GM12865 (cell line): ENCODE data around the gene CA10.

Experiments
- DNase-seq: peaks from one replicate; pipeline ENCODE4 v3.0.0; 2010; ENCODE audit warnings: low read depth
- H3K4me3 ChIP-seq: 2 replicates; pipeline ENCODE4 v1.5.1; 2011; ENCODE audit warnings: mild to moderate bottlenecking, low read depth, low read length, control low read depth
- TF ChIP-seq, protein P1 (sequence below): IDR thresholded peaks from 2 replicates; pipeline ENCODE4 v1.5.1; 2011; ENCODE audit warnings: low read length, control low read depth, low read depth, inconsistent platforms; ENCODE audit not compliant: insufficient read depth; ENCODE audit errors: missing control alignments

CA10 gene

DNA sequence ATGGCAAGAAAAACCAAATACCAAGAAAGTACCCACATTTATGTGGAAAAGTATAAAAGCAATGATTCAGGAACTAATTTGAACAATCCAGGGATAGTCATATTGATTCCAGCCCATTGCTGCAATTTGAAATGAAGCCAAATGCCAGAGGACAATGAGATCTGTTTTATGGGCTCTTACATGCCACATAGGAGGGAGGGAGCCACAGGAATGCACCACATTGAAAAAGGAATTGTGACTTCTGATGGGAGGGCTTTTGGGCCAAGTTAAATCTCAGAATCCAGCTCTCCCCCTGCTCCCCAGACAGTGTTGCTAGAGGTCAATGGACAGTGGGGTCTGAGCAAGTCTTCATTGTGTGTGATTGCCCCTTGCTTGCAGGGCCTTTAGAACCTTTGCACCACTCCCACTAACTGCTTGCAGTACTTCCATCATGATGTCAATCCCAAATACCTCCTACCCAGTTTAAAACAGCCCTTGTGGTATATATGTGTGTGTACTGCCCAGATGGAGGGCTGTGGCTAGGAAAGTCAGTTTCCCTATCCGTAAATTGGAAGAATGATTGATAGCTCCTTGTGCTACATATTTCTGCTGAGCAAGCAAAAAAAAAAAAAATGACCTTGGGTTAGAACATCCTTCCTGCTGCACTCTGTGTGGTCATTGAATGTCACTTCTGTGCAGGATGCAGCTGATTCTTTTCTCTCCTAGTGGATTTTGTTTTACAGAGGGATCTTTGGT, 491.4 kb downstream of the CA10 start:
- DNase-seq, result no peak
- no peak overlapping the region for H3K4me3 ChIP-seq
- TF ChIP-seq, protein P1, sequence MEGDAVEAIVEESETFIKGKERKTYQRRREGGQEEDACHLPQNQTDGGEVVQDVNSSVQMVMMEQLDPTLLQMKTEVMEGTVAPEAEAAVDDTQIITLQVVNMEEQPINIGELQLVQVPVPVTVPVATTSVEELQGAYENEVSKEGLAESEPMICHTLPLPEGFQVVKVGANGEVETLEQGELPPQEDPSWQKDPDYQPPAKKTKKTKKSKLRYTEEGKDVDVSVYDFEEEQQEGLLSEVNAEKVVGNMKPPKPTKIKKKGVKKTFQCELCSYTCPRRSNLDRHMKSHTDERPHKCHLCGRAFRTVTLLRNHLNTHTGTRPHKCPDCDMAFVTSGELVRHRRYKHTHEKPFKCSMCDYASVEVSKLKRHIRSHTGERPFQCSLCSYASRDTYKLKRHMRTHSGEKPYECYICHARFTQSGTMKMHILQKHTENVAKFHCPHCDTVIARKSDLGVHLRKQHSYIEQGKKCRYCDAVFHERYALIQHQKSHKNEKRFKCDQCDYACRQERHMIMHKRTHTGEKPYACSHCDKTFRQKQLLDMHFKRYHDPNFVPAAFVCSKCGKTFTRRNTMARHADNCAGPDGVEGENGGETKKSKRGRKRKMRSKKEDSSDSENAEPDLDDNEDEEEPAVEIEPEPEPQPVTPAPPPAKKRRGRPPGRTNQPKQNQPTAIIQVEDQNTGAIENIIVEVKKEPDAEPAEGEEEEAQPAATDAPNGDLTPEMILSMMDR, result no peak

DNA sequence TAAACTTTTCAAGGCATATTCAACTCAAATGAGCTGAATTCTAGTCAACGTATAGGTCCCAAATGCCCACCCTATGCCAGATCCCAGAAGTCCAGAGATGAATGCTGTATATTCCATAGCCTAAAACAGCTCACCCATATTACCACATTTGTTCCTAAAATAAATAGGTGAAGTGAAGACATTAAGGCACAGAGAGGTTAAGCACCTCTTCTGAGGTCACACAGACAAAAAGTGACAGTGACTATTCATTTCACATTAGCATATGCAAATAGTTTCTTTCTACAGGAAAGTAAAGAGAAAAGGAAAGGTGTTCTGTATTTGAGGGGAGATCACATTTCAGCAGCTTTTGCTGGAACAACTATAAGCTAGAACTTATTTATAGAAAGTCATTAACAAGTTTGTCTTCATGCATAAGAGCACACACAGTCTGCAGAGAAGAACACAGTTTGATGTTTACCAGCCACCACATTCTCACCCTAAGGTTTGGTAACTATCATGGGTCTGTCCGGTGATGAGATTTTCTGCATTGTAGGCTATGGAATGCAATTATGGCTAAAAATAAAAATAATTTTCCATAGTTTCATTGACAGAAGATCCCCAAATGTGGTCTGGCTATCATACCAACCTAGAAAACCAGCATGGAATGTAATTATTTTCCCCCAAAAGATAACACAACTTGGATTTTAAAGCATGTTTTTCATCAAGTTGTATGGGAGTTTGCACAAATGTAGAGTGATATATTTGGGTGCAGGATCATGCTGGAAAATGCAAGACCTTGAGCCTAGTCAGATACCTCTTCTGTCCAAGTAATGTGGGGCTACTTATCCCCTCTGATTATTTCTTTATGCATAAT, 496.1 kb downstream of the CA10 start:
- H3K4me3 ChIP-seq, result no peak overlapping the region
- no peak for DNase-seq
- TF ChIP-seq, protein P1, result no peak

DNA sequence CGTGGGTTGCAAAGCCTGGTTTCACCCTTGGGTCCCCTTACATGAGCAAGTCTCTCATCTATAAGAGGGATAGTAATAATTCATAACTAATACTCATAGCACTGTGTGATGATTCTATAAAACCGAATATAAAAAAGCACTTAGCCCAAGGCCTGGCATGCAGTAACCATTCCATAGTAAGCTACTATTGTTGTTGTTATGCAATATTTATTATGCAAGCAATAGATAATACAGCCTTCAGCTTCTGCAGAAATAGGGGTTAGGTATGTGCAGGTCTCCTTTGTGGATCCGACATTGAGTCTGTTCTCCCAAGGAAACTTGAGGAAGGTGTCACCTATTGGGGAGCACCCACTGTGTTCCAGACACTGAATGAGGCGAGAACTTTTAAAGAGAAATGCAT, 497.1 kb downstream of the CA10 start:
- no peak for DNase-seq
- H3K4me3 ChIP-seq, result no peak overlapping the region
- TF ChIP-seq, protein P1, result no peak

DNA sequence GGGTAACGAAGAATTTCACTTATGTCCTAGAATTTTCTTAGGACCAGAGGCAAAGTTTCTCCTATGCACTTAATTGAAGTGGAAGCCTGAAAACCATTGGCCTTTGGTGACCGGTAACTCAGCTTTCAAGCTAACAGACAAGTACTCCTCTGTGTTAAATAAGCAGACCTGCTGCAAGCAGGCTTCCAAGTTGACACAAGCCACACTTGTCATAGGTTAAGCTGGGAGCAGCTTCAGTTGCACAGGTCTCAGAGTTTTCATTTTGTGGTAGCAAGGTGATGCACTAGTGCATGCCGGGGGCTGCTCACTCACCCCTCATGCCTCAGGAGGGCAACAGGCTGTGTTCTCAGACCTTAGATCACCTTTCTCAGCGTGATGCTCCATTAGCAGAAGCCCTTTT, 498.2 kb downstream of the CA10 start:
- no peak overlapping the region for H3K4me3 ChIP-seq
- TF ChIP-seq, protein P1, result no peak
- no peak for DNase-seq

DNA sequence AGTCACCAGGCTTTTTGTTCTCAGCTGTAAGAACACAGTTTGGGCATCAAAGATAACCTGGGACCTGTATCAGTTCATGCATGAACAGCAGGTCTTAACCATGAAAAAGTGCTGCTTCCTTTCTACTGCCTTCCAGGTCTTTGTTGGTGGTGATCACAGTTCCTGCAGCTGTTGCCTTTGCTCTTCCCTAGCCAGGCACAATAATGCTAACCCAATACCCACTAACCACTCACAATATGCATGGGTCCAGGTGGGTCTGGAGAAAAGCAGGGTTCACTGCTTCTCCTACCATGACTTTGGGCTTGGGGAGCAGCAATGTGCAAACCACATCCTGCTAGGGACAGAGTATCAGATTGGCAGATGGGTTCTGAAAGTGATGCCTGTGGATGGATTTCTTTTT, 501.3 kb downstream of the CA10 start:
- DNase-seq, result no peak
- no peak overlapping the region for H3K4me3 ChIP-seq
- TF ChIP-seq, protein P1, result no peak

DNA sequence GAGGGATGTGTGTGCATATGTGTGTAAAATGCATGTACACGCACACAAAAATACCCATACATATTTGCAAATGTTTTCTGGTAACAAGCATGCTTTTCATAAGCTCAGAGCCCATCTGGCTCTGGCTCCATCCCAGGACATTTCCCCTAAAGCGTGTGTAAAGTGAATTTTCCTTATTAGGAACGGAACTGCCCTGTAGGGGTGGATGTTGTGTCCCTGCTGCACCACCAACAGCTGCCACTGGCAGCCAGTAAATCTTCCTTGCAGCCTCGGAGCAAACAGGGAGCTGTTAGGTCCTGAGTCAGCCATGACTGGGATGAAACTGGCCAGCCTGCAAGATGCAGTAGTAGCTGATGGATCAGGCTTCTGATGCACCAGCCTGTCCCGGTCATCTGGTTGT, 504.6 kb downstream of the CA10 start:
- DNase-seq, result no peak
- TF ChIP-seq, protein P1, result no peak

More for the DNA sequence above, 504.6 kb downstream of the CA10 start:
- no peak overlapping the region for H3K4me3 ChIP-seq
